HepG2 (cell line): ENCODE data around the gene RAC3. TPM values are rescaled to one million over a fixed set of nuclear protein-coding genes. Genes with fewer than 3 reads are reported as not detected.

ENCODE experiments used
- ESRRA ChIP-seq: sonication (generic); formaldehyde crosslinking; IDR thresholded peaks from 2 replicates; pipeline ENCODE4 v1.5.1; 2020; ENCODE audit warnings: mild to moderate bottlenecking, low read depth, missing genetic modification reagents
- HMG20A ChIP-seq: IDR thresholded peaks from 2 replicates; pipeline ENCODE4 v1.6.1; 2016; ENCODE audit warnings: borderline replicate concordance
- MED1 ChIP-seq: sonication (generic); formaldehyde crosslinking; IDR thresholded peaks from 2 replicates; pipeline ENCODE4 v1.4.0; 2020; ENCODE audit warnings: missing genetic modification reagents
- NCOA1 ChIP-seq: sonication (generic); formaldehyde crosslinking; IDR thresholded peaks from 2 replicates; pipeline ENCODE4 v1.9.0; 2021; ENCODE audit warnings: missing genetic modification reagents
- NFAT5 ChIP-seq: sonication (generic); formaldehyde crosslinking; IDR thresholded peaks from 2 replicates; pipeline ENCODE4 v1.4.0; 2020; ENCODE audit warnings: missing genetic modification reagents
- NFATC3 ChIP-seq: sonication (generic); formaldehyde crosslinking; IDR thresholded peaks from 2 replicates; pipeline ENCODE4 v1.5.1; 2020; ENCODE audit warnings: mild to moderate bottlenecking, missing genetic modification reagents
- PHF21A ChIP-seq: sonication (generic); formaldehyde crosslinking; IDR thresholded peaks from 2 replicates; pipeline ENCODE4 v1.5.0; 2020; ENCODE audit warnings: mild to moderate bottlenecking, missing genetic modification reagents
- SETDB1 ChIP-seq: sonication (generic); formaldehyde crosslinking; IDR thresholded peaks from 2 replicates; pipeline ENCODE4 v1.5.1; 2020; ENCODE audit warnings: missing genetic modification reagents, mild to moderate bottlenecking, borderline replicate concordance
- TBX3 ChIP-seq: fragments of 450-650 bp; IDR thresholded peaks from 2 replicates; pipeline ENCODE4 v1.6.1; 2017; ENCODE audit warnings: antibody characterized with exemption, mild to moderate bottlenecking, inconsistent platforms, borderline replicate concordance
- ZBTB26 ChIP-seq: IDR thresholded peaks from 2 replicates; pipeline ENCODE4 v1.6.1; 2016; ENCODE audit warnings: missing compliant biosample characterization, missing genetic modification reagents, borderline replicate concordance
- ZBTB49 ChIP-seq: sonication (generic); formaldehyde crosslinking; IDR thresholded peaks from 2 replicates; pipeline ENCODE4 v1.4.0; 2020; ENCODE audit warnings: missing genetic modification reagents, borderline replicate concordance
- ZNF180 ChIP-seq: sonication (generic); formaldehyde crosslinking; IDR thresholded peaks from 2 replicates; pipeline ENCODE4 v1.4.0; 2020; ENCODE audit warnings: low read depth, missing genetic modification reagents, borderline replicate concordance
- ZNF3 ChIP-seq: IDR thresholded peaks from 2 replicates; pipeline ENCODE4 v1.7.0; 2017; ENCODE audit warnings: inconsistent platforms
- ZSCAN9 ChIP-seq: IDR thresholded peaks from 2 replicates; pipeline ENCODE4 v1.6.1; 2016; ENCODE audit warnings: borderline replicate concordance
- polyA plus RNA-seq, 8 experiments: library from polyadenylated mRNA; depleted of rRNA in 3 of 8; stranded (reverse) in 7 of 8; unstranded in 1 of 8; fragments of >200 nt; fragmentation: Illumina TruSeq in 4 of 8; extraction: Trizol in 4 of 8; gene quantifications; 2 replicates each; pipeline versions ENCODE4 v1.2.1 to v1.2.3, GENCODE V29; 2011 to 2016; ENCODE audit warnings: low read depth in 4 of 8, missing spikeins in 1 of 8, mixed read lengths in 1 of 8; ENCODE audit not compliant: insufficient read depth in 1 of 8
- total RNA-seq, 5 experiments: library from RNA; depleted of rRNA; stranded (reverse); fragments of >200 nt; fragmentation: Illumina TruSeq; extraction: Trizol; gene quantifications; 2 replicates each; pipeline ENCODE4 v1.2.3, GENCODE V29; 2016; ENCODE audit warnings: low read depth in 1 of 5
- TF ChIP-seq, protein P1 (sequence below): sonication (generic); formaldehyde crosslinking; IDR thresholded peaks from 2 replicates; pipeline ENCODE4 v1.4.0; 2020; ENCODE audit warnings: missing genetic modification reagents, low read depth, mild to moderate bottlenecking, borderline replicate concordance
- TF ChIP-seq, protein P2 (sequence below): sonication (generic); formaldehyde crosslinking; conservative IDR thresholded peaks from 2 replicates; pipeline ENCODE4 v1.8.0; 2022; ENCODE audit warnings: low read depth, missing genetic modification reagents

Gene RAC3
- total and polyA plus RNA-seq, 2 of the 13 experiments (the other 11 are each of a cell fraction or from before 2014, with no cell fraction given): 10.5 to 21.3 TPM

DNA sequence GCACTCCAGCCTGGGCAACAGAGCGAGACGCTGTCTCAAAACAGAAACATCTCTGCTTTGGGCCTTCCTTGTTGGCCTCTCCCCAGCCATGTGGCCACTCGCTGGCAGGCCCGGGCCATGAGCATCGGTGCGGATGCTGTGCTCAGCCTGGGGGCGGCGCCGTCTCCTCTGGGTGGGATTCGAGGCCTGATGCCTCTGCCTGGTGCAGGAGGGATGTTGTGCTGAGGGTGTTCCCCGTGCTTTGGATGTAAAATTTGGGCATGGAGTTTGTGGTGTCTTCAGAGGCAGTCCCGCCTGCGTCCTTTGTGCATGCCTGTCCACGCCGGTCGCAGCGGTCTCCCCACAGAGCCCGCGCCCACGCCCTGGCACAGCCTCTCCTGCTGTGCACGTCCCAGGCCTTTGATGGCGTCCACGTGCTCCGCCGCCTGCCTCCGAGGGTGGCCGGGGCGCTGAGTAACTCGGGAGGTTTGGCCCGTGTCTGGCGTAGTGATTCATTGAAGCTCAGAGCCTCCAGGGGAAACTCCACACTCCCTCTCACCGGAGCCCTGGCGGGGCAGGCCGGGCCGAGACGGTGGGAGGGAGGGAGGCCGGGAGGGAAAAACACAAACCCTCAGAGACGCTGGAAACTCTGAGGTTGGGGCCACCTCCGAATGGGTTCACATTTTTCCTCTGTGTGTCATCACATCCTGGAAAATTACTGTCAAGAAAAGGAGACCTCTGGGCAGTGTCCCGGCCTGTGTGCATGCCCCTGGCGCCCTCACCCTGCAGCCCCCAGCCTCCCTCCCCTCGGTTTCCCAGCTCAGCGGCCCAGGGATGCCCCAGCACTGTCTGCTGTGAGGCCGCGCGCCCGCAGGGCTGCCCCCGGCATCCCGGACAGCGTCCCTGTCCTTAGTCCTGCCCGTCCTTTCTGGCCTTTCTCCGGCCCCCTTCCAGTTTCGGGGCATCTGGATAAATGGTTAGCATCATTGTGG, 27.8 kb upstream of the RAC3 start (continued):
- peak; percentile 70; the same call in 1 of the 2 replicates for TF ChIP-seq NFAT5
- TF ChIP-seq HMG20A (CRISPR knock-in tag): peak; percentile 41; the same call in 1 of the 2 replicates
- TF ChIP-seq PHF21A (CRISPR knock-in tag): peak; percentile 96
- no peak for TF ChIP-seq SETDB1 (CRISPR knock-in tag)
- TF ChIP-seq ESRRA (CRISPR knock-in tag): no peak; the same call in 1 of the 2 replicates
- TF ChIP-seq, protein P1, sequence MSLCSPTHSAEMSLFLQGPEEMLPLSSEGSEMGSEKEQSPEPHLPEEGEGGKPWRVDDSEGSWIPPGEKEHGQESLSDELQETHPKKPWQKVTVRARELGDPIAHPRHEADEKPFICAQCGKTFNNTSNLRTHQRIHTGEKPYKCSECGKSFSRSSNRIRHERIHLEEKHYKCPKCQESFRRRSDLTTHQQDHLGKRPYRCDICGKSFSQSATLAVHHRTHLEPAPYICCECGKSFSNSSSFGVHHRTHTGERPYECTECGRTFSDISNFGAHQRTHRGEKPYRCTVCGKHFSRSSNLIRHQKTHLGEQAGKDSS: peak; percentile 85
- peak; percentile 92 for TF ChIP-seq MED1
- no peak for TF ChIP-seq NFATC3 (CRISPR knock-in tag)
- no peak; the same call in 1 of the 2 replicates for TF ChIP-seq TBX3
- peak; percentile 91 for TF ChIP-seq ZSCAN9
- TF ChIP-seq ZNF180 (CRISPR knock-in tag): no peak
- TF ChIP-seq ZBTB49 (CRISPR knock-in tag): no peak; the same call in 1 of the 2 replicates
- no peak for TF ChIP-seq ZNF3
- TF ChIP-seq, protein P2, sequence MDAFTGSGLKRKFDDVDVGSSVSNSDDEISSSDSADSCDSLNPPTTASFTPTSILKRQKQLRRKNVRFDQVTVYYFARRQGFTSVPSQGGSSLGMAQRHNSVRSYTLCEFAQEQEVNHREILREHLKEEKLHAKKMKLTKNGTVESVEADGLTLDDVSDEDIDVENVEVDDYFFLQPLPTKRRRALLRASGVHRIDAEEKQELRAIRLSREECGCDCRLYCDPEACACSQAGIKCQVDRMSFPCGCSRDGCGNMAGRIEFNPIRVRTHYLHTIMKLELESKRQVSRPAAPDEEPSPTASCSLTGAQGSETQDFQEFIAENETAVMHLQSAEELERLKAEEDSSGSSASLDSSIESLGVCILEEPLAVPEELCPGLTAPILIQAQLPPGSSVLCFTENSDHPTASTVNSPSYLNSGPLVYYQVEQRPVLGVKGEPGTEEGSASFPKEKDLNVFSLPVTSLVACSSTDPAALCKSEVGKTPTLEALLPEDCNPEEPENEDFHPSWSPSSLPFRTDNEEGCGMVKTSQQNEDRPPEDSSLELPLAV (CRISPR knock-in tag): no peak
- peak; percentile 87; the same call in 1 of the 2 replicates for TF ChIP-seq ZBTB26 (CRISPR knock-in tag)
- no peak for TF ChIP-seq NCOA1 (CRISPR knock-in tag)
